Esophagus squamous epithelium (tissue), 5 donors: ENCODE measurements around the gene MEGF10. TPM values are rescaled to one million over a fixed set of nuclear protein-coding genes. Genes with fewer than 3 reads are reported as not detected.

Experiments
- DNase-seq: peaks from one replicate; lab custom pipeline; 2025; lab: John Stamatoyannopoulos, UW
- H3K27ac ChIP-seq, 4 donors: fragments of 200-600 bp; sonication (generic); one replicate each; pipeline ENCODE4 v1.5.1; 2016 to 2019; ENCODE audit warnings: mild to moderate bottlenecking in 1 of 4
- H3K27me3 ChIP-seq, 4 donors: fragments of 200-600 bp; sonication (generic); 1 replicate in 3 of 4; 2 replicates in 1 of 4; pipeline versions ENCODE4 v1.5.1 to v1.6.0; 2017 to 2021; ENCODE audit warnings: antibody characterized with exemption in 1 of 4
- H3K36me3 ChIP-seq, 3 donors: fragments of 200-600 bp; sonication (generic); one replicate each; pipeline ENCODE4 v1.5.1; 2016 to 2019
- H3K4me1 ChIP-seq, 3 donors: fragments of 200-600 bp; sonication (generic); one replicate each; pipeline ENCODE4 v1.5.1; 2017 to 2019
- H3K4me3 ChIP-seq, 4 donors: fragments of 200-600 bp; sonication (generic); 1 replicate in 3 of 4; 2 replicates in 1 of 4; pipeline ENCODE4 v1.5.1; 2016 to 2019; ENCODE audit warnings: mild to moderate bottlenecking in 2 of 4, moderate library complexity in 1 of 4
- H3K9me3 ChIP-seq, 3 donors: fragments of 200-600 bp; sonication (generic); one replicate each; pipeline ENCODE4 v1.5.1; 2016 to 2019
- POLR2A ChIP-seq, 4 donors: fragments of 450-650 bp; IDR thresholded peaks; one replicate each; pipeline ENCODE4 v1.6.1; 2017; ENCODE audit warnings: antibody characterized with exemption in 4 of 4, mild to moderate bottlenecking in 4 of 4, moderate library complexity in 3 of 4
- WGBS, 2 donors: methylation state at CpG; one replicate each; pipeline ENCODE4 v1.1.5; 2018; 5-methylcytosine and 5-hydroxymethylcytosine counted together
- intact Hi-C: fragments of 100-400 bp; cut with DNase I; formaldehyde crosslinking; loops from one replicate; pipeline ENCODE4 v1.15.0; 2022
- total RNA-seq, 4 donors: library from RNA; depleted of rRNA; stranded (reverse); fragments of >200 nt; gene quantifications; one replicate each; pipeline ENCODE4 v1.1.0, GENCODE V29; 2016
- TF ChIP-seq, protein P1 (sequence below), 6 experiments: fragments of 450-650 bp in 4 of 6; fragments of 200-600 bp in 2 of 6; sonication (generic) in 2 of 6; IDR thresholded peaks; one replicate each; pipeline ENCODE4 v1.5.1; 2016 to 2019; ENCODE audit warnings: antibody characterized with exemption in 6 of 6, mild to moderate bottlenecking in 4 of 6, moderate library complexity in 4 of 6
- donor health status: DM: yes; HTN: yes; CAD: no.

Gene MEGF10
- total RNA-seq, 4 donors from 2014 or later = 1.1 TPM; not detected in 3

- no peaks in the 10 kb centered on the region for H3K4me1 ChIP-seq
- no peaks in the 10 kb centered on the region for H3K36me3 ChIP-seq
- DNase-seq = no peak
- intact Hi-C loops = no loop called here
- no peak overlapping the region for H3K4me3 ChIP-seq
- no peak overlapping the region for H3K27ac ChIP-seq
- H3K9me3 ChIP-seq = no peaks in the 10 kb centered on the region
- 83 to 86% methylated on average over 10 to 12 of the region's 12 CpGs for WGBS, 2 donors
- TF ChIP-seq, protein P1, sequence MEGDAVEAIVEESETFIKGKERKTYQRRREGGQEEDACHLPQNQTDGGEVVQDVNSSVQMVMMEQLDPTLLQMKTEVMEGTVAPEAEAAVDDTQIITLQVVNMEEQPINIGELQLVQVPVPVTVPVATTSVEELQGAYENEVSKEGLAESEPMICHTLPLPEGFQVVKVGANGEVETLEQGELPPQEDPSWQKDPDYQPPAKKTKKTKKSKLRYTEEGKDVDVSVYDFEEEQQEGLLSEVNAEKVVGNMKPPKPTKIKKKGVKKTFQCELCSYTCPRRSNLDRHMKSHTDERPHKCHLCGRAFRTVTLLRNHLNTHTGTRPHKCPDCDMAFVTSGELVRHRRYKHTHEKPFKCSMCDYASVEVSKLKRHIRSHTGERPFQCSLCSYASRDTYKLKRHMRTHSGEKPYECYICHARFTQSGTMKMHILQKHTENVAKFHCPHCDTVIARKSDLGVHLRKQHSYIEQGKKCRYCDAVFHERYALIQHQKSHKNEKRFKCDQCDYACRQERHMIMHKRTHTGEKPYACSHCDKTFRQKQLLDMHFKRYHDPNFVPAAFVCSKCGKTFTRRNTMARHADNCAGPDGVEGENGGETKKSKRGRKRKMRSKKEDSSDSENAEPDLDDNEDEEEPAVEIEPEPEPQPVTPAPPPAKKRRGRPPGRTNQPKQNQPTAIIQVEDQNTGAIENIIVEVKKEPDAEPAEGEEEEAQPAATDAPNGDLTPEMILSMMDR (IDR thresholded peaks at IDR 0.05) = no peak
- no peak for TF ChIP-seq POLR2A (IDR thresholded peaks at IDR 0.05)
- no peaks in the 10 kb centered on the region for H3K27me3 ChIP-seq
Measured at GRCh38 chr5:127434588-127434987, 144.0 kb downstream of the MEGF10 start.

DNA sequence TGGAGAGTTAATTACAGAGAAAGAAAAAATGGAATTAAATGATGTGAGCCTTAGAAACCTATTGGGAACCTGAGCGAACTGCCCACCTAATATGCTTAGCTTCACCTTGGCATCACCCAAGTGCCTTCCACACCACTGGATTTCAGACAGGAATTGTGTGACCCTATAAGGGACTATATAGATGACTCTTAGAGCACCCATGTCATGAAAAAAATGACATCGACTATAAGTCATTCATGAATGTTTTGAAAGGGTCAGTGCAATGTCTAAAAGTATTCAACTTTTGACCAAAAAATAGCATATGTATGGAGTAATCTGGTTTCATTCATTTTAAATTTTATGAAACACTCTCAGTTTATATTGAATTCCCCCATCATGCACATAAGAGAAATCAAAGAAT, 145.2 kb downstream of the MEGF10 start:
- WGBS, 2 donors = 91 to 97% methylated on average over 2 of the region's 2 CpGs
- Histone ChIP-seq H3K36me3 (no peaks in the 10 kb centered on the region), H3K9me3 (no peaks in the 10 kb centered on the region), H3K4me1 (no peaks in the 10 kb centered on the region), H3K4me3 (no peak overlapping the region), H3K27me3 (no peaks in the 10 kb centered on the region), H3K27ac (no peak overlapping the region)
- TF ChIP-seq, protein P1 (IDR thresholded peaks at IDR 0.05) = no peak
- TF ChIP-seq POLR2A (IDR thresholded peaks at IDR 0.05) = no peak
- no peak for DNase-seq
- intact Hi-C loops = no loop called here

- Histone ChIP-seq H3K4me1 (no peaks in the 10 kb centered on the region), H3K27ac (no peak overlapping the region), H3K9me3 (no peaks in the 10 kb centered on the region), H3K27me3 (peaks cover 0 to 3% (median 0%) of the 10 kb centered on the region in 4 donors), H3K36me3 (no peaks in the 10 kb centered on the region), H3K4me3 (no peak overlapping the region)
- TF ChIP-seq, protein P1 (IDR thresholded peaks at IDR 0.05) = no peak
- no peak for TF ChIP-seq POLR2A (IDR thresholded peaks at IDR 0.05)
- DNase-seq = no peak
- intact Hi-C loops = no loop called here
- 66 to 69% methylated on average over 4 of the region's 4 CpGs for WGBS, 2 donors
Measured at GRCh38 chr5:127439644-127440043, 149.0 kb downstream of the MEGF10 start.

DNA sequence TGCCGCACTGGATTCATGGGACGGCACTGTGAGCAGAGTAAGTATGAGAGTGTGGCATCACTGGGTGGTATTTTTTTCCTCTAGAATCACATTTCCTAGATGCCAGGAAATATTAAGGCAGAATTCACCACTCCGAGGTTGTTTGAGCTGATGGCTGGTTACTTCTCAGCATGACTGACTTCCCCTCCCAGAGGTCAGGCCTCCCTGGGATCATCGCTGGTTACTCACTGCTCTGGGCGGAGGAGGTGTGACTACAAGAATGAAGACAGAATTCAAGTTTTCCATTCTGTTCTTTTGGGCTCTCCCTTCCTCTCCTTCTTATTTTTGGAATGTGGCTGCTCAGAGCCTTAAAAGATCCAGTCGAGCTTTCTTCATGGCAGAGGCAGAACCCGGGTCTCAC, 150.2 kb downstream of the MEGF10 start:
- intact Hi-C loops = no loop called here
- Histone ChIP-seq H3K27ac (no peak overlapping the region), H3K9me3 (no peaks in the 10 kb centered on the region), H3K4me3 (no peak overlapping the region), H3K36me3 (no peaks in the 10 kb centered on the region), H3K4me1 (no peaks in the 10 kb centered on the region), H3K27me3 (peaks cover 0 to 3% (median 0%) of the 10 kb centered on the region in 4 donors)
- DNase-seq = no peak
- WGBS, 2 donors = 57 to 80% methylated on average over 5 to 7 of the region's 7 CpGs
- TF ChIP-seq, protein P1 (IDR thresholded peaks at IDR 0.05) = no peak
- no peak for TF ChIP-seq POLR2A (IDR thresholded peaks at IDR 0.05)

DNA sequence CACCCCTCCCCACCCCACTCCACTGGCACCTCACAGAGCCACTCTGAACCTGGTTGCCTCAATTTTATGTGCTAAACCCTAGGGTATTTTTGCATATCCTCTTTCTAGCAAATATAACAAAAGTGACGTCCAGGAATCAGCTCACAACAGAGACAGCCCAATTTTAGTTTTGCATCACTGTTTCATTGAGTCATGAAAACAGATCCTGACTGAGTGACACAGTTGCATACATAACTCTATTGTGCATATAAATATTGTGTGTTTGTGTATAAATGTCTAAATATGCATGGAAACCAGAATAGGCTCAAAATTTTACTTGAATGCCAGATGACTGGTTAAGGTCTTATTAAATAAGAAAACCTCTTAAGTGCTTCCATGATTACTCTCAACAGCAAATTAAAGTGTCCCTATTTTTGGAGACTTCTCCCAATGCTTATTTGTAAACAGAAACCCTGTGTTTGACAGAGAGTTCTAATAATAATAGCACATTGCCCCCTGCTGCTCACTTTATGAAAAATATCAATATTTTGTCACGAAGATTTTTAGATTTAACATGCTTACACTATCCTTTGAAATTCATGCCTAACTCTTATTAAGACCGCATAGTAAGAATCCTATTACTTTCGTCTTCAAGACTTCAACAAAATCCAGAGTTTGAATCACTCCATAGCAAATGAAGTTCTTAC, 151.3 kb downstream of the MEGF10 start:
- Histone ChIP-seq H3K9me3 (no peaks in the 10 kb centered on the region), H3K27me3 (peaks cover 0 to 3% (median 0%) of the 10 kb centered on the region in 4 donors), H3K4me1 (no peaks in the 10 kb centered on the region), H3K36me3 (no peaks in the 10 kb centered on the region), H3K4me3 (no peak overlapping the region), H3K27ac (no peak overlapping the region)
- 60 to 65% methylated on average over 4 of the region's 4 CpGs for WGBS, 2 donors
- TF ChIP-seq, protein P1 (IDR thresholded peaks at IDR 0.05) = peak in 1 of 6 experiments; percentile 22
- TF ChIP-seq POLR2A (IDR thresholded peaks at IDR 0.05) = no peak
- no peak for DNase-seq
- intact Hi-C loops = no loop called here
